ENCODE results near the gene PDZD2.

- no peak for TF ChIP-seq CTCF (IDR thresholded peaks at IDR 0.05)
- no peak for TF ChIP-seq EP300 (IDR thresholded peaks at IDR 0.05)
- TF ChIP-seq POLR2A (IDR thresholded peaks at IDR 0.05): no peak
- no peak for TF ChIP-seq POLR2AphosphoS5 (IDR thresholded peaks at IDR 0.05)
Observed at GRCh38 chr5:31937703-31938102, 298.8 kb downstream of the PDZD2 start.

Data from sigmoid colon (tissue), 4 donors.